Stimulated activated CD8-positive, alpha-beta memory T cell treated with anti-CD3 and anti-CD28 coated beads, Interleukin-7, amount 100 ng/mL, for 4 hours (primary cell): Measurements from ENCODE around the gene CHST11.

Experiments used
- DNase-seq, 2 donors: peaks; one replicate each; pipeline ENCODE4 v3.0.0-alpha.2; 2020; ENCODE audit warnings: low read depth in 2 of 2

CHST11 gene

GRCh38 chr12:104583301-104583700 is 126.6 kb downstream of the CHST11 start:
- no peak for DNase-seq

GRCh38 chr12:104585448-104586055 is 128.8 kb downstream of the CHST11 start:
- DNase-seq = no peak

GRCh38 chr12:104586351-104586919 is 129.7 kb downstream of the CHST11 start:
- DNase-seq = no peak

- no peak for DNase-seq
Measured at GRCh38 chr12:104588047-104588920, 131.5 kb downstream of the CHST11 start.

- no peak for DNase-seq
Measured at GRCh38 chr12:104588921-104589590, 132.3 kb downstream of the CHST11 start.

- DNase-seq = no peak
Measured at GRCh38 chr12:104590022-104590421, 133.3 kb downstream of the CHST11 start.

- DNase-seq = no peak
Measured at GRCh38 chr12:104591257-104591885, 134.6 kb downstream of the CHST11 start.

- no peak for DNase-seq
Measured at GRCh38 chr12:104593482-104593881, 136.7 kb downstream of the CHST11 start.

- no peak for DNase-seq
Measured at GRCh38 chr12:104596134-104596799, 139.5 kb downstream of the CHST11 start.

GRCh38 chr12:104596898-104597843 is 140.4 kb downstream of the CHST11 start:
- no peak for DNase-seq

- no peak for DNase-seq
Measured at GRCh38 chr12:104598342-104599271, 141.9 kb downstream of the CHST11 start.

- DNase-seq = no peak
Measured at GRCh38 chr12:104599272-104600035, 142.7 kb downstream of the CHST11 start.

- DNase-seq = no peak
Measured at GRCh38 chr12:104600036-104600712, 143.4 kb downstream of the CHST11 start.

GRCh38 chr12:104600790-104601739 is 144.3 kb downstream of the CHST11 start:
- no peak for DNase-seq

GRCh38 chr12:104602406-104602805 is 145.7 kb downstream of the CHST11 start:
- DNase-seq = no peak

- DNase-seq = no peak
Measured at GRCh38 chr12:104602896-104603295, 146.1 kb downstream of the CHST11 start.
